GM21576 (cell line): ENCODE measurements around the gene SDC3.

Experiments
- ATAC-seq: cut with Tn5 transposase; IDR thresholded peaks from one replicate; pipeline ENCODE4 v1.9.1; 2021; ENCODE audit warnings: mild to moderate bottlenecking, moderate library complexity; ENCODE audit not compliant: unreplicated experiment

The SDC3 gene

DNA sequence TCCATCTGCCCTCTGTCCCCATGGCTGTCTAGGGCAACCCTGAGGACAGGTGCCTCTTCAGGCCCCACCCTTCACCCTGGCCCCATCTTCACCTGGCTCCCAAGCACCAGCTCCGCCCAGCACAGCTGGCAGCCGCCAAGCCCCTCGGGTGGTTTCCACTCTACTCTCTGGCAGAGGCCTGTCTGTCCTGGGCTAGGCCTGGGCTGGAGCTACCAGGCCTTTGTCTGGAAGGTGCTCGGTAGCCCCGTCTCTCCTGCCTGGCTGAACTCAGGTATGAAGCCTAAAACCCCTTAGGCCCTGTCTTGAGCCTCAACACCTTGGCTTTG lies 17.4 kb downstream of the SDC3 start:
- ATAC-seq, result no peak

DNA sequence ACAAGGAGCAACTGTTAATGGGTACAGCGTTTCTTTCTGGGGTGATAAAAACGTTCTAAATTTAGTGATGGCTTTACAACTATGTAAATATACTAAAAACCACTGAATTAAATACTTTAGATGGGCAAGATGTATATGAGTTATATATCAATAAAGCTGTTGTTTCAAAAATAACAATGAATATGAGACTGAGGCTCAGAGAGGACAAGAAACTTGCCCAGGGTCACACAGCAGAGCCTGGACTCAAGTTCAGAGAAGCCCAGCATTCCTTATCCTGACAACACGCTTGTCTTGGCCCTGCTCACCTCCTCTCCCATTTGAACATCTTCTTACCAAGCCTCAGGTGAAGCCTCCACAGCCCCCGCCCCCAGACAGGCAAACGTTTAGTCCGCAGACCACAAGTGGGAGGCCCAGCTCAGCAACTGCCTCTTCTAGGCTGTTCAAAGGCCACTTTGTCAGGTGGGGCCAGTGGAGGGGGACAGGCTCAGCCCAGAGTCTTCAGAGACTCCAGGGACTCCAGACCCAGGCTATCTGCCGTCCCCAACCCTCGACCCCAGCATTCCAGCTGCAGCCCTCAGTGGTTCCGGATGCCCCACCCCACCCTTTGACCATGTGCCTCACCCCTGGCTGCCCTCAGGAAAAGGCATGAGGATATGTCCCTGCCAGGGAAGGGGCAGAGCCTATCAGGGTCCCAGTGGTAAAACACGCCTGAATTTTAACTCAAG lies 17.9 kb downstream of the SDC3 start:
- no peak for ATAC-seq

DNA sequence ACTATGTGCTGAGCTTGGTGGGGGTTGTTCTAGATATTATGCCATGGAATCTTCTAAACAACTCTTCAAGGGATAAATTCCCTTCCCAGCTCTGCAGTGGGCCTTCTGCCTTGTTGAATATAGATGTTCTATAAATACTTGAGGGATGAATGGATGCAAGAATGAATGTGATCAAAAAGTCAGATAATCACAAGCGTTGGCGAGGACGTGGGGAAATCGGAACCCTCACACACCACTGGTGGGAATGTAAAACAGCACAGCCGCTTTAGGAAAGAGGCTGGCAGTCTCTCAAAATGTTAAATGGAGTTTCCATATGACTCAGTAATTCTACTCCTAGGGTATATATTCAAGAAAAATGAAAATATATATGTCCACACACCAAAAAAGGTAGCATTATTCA lies 19.0 kb downstream of the SDC3 start:
- no peak for ATAC-seq

DNA sequence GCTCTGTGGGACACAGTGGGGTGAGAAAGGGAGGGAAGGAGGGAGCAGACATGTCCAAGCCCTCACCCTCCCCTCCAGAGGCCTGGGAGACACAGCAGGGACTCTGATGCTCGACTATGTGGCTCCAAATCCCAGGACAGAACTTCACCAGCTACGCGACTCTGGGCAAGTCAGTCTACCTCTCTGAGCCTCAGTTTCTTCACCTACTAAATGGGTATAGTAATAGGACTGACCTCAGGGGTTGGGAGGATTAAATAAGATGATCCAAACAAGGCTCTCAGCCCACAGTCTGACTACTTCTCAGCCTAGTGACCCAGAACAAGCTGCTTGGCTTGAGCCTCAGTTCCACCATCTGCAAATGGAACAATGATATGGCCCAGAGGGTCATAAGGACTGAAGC lies 19.6 kb downstream of the SDC3 start:
- no peak for ATAC-seq

DNA sequence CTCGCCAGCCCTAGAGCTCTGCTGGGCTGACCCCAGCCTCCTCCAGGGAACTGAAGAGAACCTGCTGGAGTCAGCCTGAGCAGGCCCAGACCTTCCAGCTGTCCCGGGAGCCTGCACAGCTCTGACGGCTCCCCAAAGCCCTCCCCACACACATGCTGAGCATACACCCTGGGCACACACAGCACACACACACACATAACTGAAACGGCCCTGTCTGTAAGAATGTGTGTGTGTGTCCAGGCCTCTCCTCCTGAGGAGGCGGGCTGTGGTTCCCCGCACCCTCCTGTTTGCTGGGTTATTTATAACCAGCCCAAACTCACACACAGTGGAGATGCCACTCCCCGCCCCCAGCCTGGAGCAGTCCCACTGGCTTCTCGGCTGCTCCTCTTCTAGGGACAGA lies 20.2 kb downstream of the SDC3 start:
- ATAC-seq, result no peak

DNA sequence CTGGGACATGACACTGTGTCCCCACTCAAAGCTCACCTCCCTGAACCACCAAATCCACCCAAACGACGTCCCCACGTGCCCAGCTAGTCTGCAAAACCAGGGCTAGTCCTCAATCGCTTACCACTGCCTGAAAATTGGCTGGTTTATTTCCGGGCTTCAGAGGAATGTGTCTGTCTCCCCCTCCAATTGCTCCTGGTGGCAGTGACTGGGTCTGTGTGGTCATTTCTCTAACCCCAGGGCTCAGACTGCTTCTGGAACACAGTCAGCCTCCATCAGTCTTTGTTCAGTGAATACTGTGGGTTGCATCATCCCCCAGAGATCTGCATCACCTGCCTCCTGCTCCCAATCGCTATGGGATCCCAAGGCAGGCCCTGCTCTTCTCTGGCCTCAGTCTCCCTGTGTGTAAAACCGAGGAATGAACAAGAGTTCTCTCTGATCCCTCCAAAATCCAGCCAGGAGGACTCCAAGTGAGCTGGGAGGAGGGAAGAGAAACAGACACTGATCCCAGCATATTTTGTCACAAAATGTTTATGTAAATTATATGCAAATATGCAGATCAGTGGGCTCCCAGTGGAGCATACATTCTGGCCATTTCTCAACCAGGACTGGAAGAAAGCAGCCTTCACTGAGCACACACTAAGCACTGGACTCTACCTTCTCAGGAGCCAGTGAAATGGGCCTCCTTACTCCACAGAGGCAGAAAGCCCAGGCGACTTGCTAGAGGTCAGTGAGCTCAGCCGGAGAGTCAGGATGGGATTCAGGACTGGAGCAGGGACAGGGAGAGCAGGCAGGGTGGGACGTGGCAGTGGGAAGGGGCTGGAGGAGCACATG lies 20.9 kb downstream of the SDC3 start:
- no peak for ATAC-seq

DNA sequence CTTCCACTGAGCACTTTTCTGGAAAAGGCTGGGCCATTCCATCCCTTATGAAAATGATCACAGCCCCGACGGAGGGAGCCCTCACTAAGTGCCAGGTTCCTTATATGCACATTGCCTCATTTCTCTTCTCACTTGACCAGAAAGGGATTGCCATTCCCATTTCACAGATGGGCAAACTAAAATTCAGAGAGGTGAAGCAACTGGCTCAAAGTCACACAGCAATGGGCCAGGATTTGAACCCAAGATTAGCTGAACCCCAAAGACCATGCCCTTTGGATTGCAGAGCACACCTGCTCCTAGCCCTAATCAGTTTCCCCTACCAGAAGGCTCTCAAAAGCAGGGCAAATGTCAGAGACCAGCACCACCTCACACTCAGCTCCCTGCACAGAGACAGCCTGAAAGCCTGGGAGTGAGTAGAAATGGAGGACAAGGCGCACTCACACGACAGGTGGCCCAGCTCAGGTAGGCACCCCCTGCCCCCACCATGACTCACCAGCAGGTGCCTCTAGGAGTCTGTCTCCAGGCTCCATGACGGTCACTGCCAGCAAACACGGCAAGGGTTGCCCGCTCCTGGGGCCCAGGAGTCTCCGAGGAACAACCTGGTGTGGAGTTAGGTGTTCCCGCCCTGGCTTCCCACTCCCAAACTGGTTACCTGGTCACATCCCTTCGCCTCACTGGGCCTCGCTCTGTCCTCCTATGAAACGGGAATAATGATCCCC lies 21.7 kb downstream of the SDC3 start:
- no peak for ATAC-seq

DNA sequence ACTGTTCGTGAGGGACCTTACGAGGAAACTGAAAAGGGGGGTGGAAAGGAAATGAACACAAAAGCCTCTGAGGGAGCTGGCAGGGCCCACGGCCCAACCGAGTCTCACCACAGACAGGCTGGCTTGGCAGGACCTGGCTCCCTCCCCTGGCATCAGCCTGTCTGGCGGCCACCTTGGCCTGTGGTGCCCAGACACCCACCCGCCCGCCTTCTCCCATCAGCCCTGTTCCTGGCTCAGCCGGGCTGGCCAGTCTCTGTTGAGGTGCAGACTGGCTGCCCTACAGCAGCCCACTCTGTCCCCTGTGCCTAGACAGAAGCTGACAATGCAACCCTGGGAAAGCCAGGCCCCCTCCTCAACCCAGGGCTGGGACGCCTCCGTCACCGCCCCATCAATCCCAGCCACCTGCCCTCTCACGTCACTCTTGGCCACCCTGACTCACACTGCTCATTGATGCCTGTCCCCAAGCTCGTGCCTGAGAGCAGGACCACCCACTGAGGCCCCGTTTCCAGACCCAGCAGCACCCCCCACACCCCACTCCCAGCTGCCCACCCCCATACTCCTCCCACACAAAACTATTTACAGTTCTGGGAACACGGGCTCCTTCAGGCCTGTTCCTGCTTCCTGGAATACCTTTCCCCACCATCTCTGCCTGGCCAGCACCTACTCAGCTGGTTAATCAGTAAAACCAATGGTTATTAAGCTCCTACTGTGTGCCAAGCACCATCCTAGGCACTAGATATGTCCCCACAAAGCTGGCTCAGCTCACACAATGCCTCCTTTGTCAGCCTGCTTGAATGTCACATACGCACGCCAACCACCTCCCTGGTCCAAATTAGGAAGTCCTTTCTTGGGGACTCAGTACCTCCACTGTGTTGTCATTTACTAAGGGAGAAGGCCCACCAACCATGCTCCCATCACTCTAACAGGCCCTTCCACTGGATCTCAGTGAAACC lies 22.7 kb downstream of the SDC3 start:
- ATAC-seq, result no peak

DNA sequence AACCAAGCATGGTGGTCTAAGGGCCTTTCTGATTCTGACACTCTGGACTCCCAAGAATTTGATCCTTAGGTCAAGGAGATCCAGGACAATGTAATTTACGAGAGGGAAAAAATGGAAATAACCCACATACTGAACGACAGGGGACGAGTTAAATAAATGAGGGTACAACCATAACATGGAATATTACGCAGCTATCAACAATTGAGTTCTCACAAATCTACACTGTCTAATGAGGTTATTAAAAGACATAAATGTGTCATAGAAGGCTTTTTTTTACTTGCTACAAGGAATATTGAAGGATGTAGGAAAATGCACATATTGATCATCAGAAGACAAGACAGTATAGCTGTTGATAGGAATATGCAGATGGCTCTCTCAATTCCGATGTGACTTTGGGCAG lies 23.8 kb downstream of the SDC3 start:
- no peak for ATAC-seq

DNA sequence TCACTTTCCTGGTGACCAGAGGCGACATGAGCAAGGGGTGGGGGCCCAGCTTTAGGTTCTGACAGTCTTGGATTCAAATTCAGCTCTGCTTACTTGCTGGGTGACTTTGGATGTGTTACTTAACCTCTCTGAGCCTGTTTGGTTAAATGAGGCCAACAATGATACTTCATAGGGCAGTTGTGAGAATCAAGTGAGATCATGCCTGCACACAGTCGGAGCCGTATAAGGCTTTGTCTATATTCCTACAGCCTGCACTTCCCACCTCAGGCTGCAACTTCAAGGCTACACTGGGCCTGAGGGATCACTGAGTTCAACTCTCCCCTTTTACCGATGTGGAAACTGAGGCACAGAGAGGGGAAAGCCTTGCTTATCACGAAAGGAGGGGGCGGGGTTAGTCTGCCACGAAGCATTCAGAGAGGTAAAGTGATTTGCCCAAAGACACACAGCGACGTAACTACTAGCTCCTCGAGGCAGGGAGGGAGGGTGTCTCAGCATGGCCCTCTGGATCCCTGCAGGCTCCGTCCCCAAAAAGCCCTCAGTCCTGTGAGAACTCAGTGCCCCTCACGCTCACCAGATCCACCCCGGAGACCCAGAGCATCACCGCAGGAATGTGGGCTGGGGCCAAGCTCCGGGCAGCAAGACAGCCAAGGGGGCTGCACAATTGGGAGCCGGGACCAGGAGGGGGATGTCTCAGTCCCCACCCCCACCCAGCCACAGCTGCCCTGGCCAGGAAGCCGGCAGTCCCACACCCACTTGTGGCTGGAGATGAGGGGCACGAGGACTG lies 25.0 kb downstream of the SDC3 start:
- ATAC-seq, result no peak

DNA sequence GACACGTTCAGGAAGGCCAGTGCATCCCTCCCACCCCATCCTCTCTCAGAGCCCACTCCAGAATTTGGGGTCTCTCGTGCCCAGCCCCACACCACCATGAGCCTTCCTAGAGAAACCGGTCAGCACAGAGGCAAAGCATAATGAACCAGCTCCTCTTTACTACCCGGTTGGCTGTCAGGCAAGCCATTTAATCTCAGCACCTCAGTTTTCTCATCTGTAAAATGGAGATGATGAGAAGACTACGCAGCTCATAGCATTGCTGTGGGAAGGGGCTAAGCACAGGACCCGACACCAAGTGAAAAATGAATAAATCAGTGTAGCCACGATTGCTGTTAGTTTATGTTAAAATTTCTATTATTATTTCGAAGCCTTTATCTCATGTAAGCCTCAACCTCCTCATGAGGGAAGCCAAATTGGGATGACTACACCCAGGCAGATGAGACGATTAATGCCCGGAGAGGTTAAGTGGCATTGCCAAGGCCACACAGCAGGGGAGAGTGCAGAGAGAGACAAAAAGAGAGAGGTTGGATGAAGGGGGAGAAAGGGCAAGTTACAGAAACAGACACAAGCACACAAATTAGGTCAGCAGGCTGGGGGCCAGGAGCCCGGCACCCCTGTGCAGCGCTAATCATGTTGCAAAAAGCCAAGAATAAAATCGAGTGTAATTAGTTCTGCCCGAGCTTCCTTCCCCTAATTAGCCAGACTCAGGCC lies 25.7 kb downstream of the SDC3 start:
- no peak for ATAC-seq

DNA sequence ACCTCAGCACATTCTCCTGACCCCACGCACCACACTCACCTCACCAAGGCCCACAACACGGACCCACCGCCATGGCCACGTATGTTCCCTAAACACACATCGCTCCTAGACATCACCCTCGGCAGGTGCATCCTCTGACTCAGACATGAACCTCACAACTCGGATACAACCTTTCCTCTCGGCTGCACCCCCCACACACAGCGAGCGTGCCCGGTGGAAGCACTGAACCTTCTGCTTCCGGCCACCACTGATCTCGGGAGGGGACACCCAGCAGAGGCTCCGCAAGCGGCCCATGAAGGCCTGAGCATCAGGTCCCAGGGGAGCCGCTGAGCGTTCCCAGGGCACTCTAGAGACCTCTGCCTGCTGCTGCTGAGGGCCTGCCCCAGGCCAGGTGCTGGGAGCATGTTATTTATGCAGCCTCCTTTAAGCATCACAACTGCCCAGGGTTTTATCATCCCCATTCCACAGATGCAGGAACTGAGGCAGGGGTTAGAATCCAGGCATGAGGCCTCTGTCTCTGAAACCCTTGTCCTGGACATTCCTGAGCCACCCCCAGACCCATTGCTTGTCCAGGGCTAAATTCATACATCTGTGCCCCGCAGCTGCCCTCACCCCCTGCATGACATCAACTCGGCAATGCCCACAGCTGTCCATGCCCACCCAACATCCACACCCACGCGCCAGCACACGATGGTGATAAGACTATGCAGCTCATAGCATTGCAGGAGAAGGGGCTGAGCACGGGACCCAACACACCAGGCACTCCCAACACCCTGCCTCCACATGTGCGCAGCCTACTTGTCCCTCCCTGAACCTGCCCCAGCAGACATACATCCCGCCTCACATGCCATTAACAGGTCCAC lies 27.0 kb downstream of the SDC3 start:
- ATAC-seq, result peak; percentile 80

DNA sequence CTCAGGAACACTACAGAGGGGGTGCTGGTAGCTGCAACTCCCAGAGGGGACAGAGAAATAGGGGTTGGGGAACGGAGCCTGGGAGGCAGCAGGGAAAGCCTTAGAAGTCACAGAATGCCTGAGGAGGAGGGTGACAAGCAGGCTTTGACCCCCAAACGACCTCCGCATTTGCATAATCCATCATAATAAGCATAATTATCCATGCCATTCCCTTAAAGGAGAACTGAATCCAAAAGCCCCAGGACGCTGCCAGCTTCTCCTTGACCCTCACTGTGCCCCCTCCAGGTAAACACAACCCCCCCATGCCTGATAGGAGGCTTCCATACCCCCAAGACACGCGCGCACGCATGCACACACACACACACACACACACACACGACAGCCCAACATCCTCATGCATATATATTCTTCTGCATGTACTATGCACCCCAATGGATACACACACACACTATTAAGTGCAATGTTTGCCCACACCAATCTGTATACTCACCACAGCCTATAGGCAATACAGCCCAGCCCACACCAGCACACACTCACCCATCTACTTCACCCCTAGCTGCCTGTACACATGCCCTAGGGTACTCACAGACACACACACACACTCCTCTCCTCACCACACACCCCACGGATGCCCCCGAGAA lies 27.8 kb downstream of the SDC3 start:
- no peak for ATAC-seq

DNA sequence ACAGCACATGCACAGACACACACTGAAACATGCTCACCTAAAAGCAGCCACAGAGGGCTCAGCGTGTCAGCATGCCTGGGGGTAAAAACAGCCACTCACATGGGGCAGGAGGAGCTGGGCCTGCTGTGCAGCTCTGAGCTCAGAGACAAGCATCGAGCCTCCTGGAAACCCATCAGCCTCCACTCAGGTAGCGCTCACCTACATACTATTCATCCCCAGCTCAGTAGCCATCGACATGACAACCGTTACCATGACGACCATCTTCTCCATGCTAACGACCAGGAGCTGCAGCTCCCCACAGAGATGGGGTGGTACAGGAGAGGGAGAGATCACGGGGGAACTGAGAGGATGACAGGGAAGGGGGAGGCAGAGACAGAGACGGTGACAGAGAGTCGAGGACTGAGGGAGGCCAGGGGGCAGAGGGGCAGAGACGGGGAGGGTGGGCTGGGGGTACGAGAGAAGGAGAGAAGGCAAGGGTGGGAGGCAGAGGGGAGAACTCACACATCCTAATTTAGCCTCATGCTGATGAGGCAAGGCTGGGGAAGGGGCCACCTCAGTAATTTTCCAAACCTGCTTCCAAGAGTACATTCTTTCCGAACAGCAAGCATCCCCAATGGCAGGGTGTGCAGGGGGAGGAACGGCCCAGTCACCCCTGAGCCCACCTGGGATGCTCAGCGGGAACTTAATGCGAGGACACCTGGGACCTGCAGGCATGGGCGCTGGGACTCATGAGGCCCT lies 28.4 kb downstream of the SDC3 start:
- no peak for ATAC-seq

DNA sequence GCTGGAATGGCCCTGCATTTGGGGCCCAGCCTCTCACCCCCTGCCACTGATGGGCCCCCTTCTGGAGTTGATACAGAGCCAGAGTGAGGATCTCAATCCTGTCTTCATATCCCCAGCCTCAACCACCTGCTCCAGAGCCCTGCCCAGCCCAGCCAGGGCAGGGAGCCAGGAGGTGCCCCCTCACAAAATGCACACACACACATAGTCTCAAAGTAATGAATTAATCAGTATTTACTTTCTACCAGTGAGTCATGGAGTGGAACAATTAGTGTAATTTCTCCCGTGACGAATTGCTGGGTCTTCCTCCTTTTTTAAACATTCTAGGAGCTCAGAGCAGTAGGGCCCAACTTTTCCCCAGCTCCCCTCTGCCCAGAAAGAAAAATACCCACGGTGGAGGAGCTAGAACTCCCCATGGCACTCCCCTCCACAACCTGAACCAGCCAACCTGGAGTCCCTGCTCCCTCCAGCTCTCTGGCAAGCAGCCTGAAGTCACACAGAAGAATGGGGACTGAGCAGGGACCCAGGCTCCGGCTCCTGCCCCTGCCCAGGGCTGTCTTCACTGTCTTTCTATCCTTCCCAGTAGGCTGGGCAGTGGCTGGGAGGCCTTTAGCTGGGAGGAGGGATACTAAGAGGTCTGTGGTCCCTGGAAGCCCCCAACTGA lies 29.3 kb downstream of the SDC3 start:
- ATAC-seq, result no peak

DNA sequence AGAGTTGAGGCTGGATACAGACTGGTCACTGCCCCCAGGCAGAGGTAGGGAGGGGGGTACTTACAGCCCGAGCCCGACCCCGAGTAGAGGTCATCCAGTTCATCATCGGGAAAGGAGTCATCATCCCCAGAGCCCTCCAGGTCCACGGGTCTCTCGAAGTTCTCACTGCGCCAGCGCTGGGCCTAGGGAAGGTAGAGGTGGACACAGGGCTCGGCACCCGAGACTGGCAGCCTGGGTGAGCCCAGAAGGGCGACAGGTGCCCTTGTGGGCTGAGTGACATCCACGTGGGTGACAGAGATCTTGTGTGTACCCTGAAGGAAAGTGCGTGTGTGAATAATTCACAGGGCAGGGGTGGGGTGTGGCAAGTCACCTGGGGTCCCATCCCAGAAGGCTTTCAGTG lies 30.0 kb downstream of the SDC3 start:
- no peak for ATAC-seq

DNA sequence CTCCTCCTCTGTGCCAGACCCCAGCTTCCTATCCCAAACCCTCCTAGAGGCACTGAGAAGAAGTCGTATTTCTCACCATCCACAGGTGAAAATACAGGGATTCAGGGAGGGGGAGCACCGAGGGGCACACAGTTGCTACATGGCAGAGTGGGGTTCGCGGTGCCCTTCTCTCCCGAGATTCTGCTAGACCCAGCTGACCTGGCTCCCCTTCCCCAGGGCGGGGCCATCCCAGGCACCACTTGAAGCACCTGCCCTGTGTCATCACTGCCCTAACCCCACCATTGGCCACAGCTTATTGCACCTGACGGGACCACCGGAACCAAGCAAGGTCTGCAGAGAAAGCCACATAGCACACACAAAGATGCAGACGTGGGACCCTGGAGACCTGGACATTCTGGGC lies 30.5 kb downstream of the SDC3 start:
- ATAC-seq, result no peak
